Esophagus squamous epithelium (tissue), 5 donors: Measurements from ENCODE around the gene PLPP6. TPM values are rescaled to one million over a fixed set of nuclear protein-coding genes. Genes with fewer than 3 reads are reported as not detected.

Experiments used
- DNase-seq: peaks from one replicate; lab custom pipeline; 2025; lab: John Stamatoyannopoulos, UW
- H3K27ac ChIP-seq, 4 donors: fragments of 200-600 bp; sonication (generic); one replicate each; pipeline ENCODE4 v1.5.1; 2016 to 2019; ENCODE audit warnings: mild to moderate bottlenecking in 1 of 4
- H3K27me3 ChIP-seq, 4 donors: fragments of 200-600 bp; sonication (generic); 1 replicate in 3 of 4; 2 replicates in 1 of 4; pipeline versions ENCODE4 v1.5.1 to v1.6.0; 2017 to 2021; ENCODE audit warnings: antibody characterized with exemption in 1 of 4
- H3K36me3 ChIP-seq, 3 donors: fragments of 200-600 bp; sonication (generic); one replicate each; pipeline ENCODE4 v1.5.1; 2016 to 2019
- H3K4me1 ChIP-seq, 3 donors: fragments of 200-600 bp; sonication (generic); one replicate each; pipeline ENCODE4 v1.5.1; 2017 to 2019
- H3K4me3 ChIP-seq, 4 donors: fragments of 200-600 bp; sonication (generic); 1 replicate in 3 of 4; 2 replicates in 1 of 4; pipeline ENCODE4 v1.5.1; 2016 to 2019; ENCODE audit warnings: mild to moderate bottlenecking in 2 of 4, moderate library complexity in 1 of 4
- H3K9me3 ChIP-seq, 3 donors: fragments of 200-600 bp; sonication (generic); one replicate each; pipeline ENCODE4 v1.5.1; 2016 to 2019
- POLR2A ChIP-seq, 4 donors: fragments of 450-650 bp; IDR thresholded peaks; one replicate each; pipeline ENCODE4 v1.6.1; 2017; ENCODE audit warnings: antibody characterized with exemption in 4 of 4, mild to moderate bottlenecking in 4 of 4, moderate library complexity in 3 of 4
- WGBS, 2 donors: methylation state at CpG; one replicate each; pipeline ENCODE4 v1.1.5; 2018; 5-methylcytosine and 5-hydroxymethylcytosine counted together
- intact Hi-C: fragments of 100-400 bp; cut with DNase I; formaldehyde crosslinking; loops from one replicate; pipeline ENCODE4 v1.15.0; 2022
- total RNA-seq, 4 donors: library from RNA; depleted of rRNA; stranded (reverse); fragments of >200 nt; gene quantifications; one replicate each; pipeline ENCODE4 v1.1.0, GENCODE V29; 2016
- TF ChIP-seq, protein P1 (sequence below), 6 experiments: fragments of 450-650 bp in 4 of 6; fragments of 200-600 bp in 2 of 6; sonication (generic) in 2 of 6; IDR thresholded peaks; one replicate each; pipeline ENCODE4 v1.5.1; 2016 to 2019; ENCODE audit warnings: antibody characterized with exemption in 6 of 6, mild to moderate bottlenecking in 4 of 6, moderate library complexity in 4 of 6
- donor health status: DM: yes; HTN: yes; CAD: no.

Gene PLPP6
- total RNA-seq, 4 donors from 2014 or later: 6.3 to 9.9 (median 7.7) TPM

DNA sequence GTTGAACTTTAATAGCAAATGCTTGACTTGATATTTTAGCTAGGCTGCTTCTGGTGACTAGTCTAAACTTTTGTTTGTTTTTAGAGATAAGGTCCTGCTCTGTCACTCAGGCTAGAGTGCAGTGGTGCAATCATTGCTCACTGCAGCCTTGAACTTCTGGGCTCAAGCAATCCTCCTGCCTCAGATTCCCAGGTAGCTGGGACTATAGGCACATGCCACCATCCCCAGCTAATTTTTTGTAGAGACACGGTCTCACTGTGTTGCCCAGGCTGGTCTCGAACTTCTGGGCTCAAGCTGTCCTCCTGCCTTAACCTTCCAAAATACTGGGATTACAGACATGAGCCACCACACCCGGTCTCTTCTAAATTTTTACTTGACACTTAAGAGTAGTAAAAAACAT is 38.0 kb downstream of the PLPP6 start:
- Histone ChIP-seq H3K36me3 (peaks cover 0 to 93% (median 5%) of the 10 kb centered on the region in 3 donors), H3K27me3 (no peaks in the 10 kb centered on the region), H3K4me1 (peaks cover 0 to 4% (median 3%) of the 10 kb centered on the region in 3 donors), H3K9me3 (no peaks in the 10 kb centered on the region), H3K27ac (no peak overlapping the region), H3K4me3 (no peak overlapping the region)
- intact Hi-C loops: no loop called here
- WGBS, 2 donors: 76 to 85% methylated on average over 3 of the region's 3 CpGs
- no peak for DNase-seq
- TF ChIP-seq POLR2A (IDR thresholded peaks at IDR 0.05): no peak
- TF ChIP-seq, protein P1, sequence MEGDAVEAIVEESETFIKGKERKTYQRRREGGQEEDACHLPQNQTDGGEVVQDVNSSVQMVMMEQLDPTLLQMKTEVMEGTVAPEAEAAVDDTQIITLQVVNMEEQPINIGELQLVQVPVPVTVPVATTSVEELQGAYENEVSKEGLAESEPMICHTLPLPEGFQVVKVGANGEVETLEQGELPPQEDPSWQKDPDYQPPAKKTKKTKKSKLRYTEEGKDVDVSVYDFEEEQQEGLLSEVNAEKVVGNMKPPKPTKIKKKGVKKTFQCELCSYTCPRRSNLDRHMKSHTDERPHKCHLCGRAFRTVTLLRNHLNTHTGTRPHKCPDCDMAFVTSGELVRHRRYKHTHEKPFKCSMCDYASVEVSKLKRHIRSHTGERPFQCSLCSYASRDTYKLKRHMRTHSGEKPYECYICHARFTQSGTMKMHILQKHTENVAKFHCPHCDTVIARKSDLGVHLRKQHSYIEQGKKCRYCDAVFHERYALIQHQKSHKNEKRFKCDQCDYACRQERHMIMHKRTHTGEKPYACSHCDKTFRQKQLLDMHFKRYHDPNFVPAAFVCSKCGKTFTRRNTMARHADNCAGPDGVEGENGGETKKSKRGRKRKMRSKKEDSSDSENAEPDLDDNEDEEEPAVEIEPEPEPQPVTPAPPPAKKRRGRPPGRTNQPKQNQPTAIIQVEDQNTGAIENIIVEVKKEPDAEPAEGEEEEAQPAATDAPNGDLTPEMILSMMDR (IDR thresholded peaks at IDR 0.05): no peak

DNA sequence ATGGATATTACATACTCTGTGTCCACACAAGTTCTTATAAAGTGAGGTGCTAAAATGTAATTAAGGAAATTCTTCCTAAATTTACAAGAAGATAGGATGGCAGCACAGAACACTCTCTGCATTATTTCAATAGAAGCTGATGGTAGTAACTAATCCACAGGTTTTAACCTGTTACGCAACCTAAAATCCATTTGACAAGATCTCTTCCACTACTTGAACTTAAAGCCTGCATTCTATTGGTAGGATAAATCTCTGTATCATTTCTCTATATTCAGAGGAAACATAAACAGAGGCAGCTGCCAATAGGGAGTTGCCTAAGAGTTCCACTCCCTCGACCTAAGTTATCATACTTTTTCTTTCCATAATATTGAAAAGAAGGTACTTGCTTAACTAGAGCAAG is 38.8 kb downstream of the PLPP6 start:
- WGBS, 2 donors: 64 to 81% methylated on average over 2 of the region's 2 CpGs
- no peaks in the 10 kb centered on the region for H3K9me3 ChIP-seq
- no peaks in the 10 kb centered on the region for H3K27me3 ChIP-seq
- intact Hi-C loops: no loop called here
- H3K36me3 ChIP-seq: peaks cover 0 to 90% (median 5%) of the 10 kb centered on the region in 3 donors
- DNase-seq: no peak
- no peak overlapping the region for H3K27ac ChIP-seq
- H3K4me1 ChIP-seq: peaks cover 0 to 4% (median 3%) of the 10 kb centered on the region in 3 donors
- TF ChIP-seq, protein P1 (IDR thresholded peaks at IDR 0.05): no peak
- TF ChIP-seq POLR2A (IDR thresholded peaks at IDR 0.05): no peak
- no peak overlapping the region for H3K4me3 ChIP-seq

DNA sequence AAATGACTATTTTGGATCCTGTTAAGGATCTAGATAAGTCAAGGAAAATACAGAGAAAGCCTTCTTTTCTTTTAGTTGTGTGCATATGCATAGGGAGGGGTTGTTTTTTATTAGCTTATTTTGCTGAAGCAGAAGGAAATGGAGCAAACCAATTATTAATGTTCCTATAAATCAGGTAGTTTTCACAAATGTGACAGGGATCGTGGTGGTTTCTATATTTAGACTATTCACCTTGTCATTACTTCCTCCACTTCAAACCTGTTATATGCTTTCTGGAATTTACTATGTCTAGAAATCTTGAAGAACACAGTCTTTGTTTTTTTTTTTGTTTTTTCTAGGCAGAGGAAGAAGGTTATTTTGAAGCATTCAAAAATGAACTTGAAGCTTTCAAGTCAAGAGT is 39.4 kb downstream of the PLPP6 start:
- intact Hi-C loops: no loop called here
- WGBS, 2 donors: 50 to 58% methylated on average over 1 of the region's 1 CpG
- no peaks in the 10 kb centered on the region for H3K9me3 ChIP-seq
- TF ChIP-seq, protein P1 (IDR thresholded peaks at IDR 0.05): no peak
- no peak for TF ChIP-seq POLR2A (IDR thresholded peaks at IDR 0.05)
- H3K36me3 ChIP-seq: peaks cover 0 to 92% (median 5%) of the 10 kb centered on the region in 3 donors
- peaks cover 0 to 4% (median 3%) of the 10 kb centered on the region in 3 donors for H3K4me1 ChIP-seq
- no peak overlapping the region for H3K4me3 ChIP-seq
- no peaks in the 10 kb centered on the region for H3K27me3 ChIP-seq
- no peak overlapping the region for H3K27ac ChIP-seq
- DNase-seq: no peak

DNA sequence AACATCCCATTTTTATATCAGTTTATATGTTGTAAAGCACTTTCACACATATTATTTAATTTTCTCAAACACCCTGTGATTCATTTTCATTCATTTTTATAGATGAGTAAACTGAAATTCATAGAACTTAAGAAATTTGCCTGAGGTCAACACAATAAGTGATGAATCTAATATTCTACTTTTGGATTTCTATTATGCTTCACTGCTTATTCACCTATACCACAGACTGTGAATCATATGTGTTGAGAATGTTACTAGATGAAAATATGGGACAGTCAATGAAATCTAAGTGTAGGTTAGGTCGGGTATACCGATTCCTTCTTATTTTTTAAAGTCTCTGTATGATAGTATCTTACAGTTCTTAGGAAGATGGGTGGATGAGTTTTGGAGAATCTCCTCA is 42.0 kb downstream of the PLPP6 start:
- peaks cover 0 to 12% (median 3%) of the 10 kb centered on the region in 3 donors for H3K4me1 ChIP-seq
- TF ChIP-seq, protein P1 (IDR thresholded peaks at IDR 0.05): no peak
- TF ChIP-seq POLR2A (IDR thresholded peaks at IDR 0.05): no peak
- H3K9me3 ChIP-seq: no peaks in the 10 kb centered on the region
- no peaks in the 10 kb centered on the region for H3K27me3 ChIP-seq
- 51 to 81% methylated on average over 2 of the region's 2 CpGs for WGBS, 2 donors
- no peak overlapping the region for H3K4me3 ChIP-seq
- peaks cover 0 to 85% (median 5%) of the 10 kb centered on the region in 3 donors for H3K36me3 ChIP-seq
- DNase-seq: no peak
- no peak overlapping the region for H3K27ac ChIP-seq
- intact Hi-C loops: no loop called here

GRCh38 chr9:4706021-4706420 is 43.9 kb downstream of the PLPP6 start:
- 45 to 54% methylated on average over 2 of the region's 2 CpGs for WGBS, 2 donors
- no peak overlapping the region for H3K4me3 ChIP-seq

More at GRCh38 chr9:4706021-4706420, 43.9 kb downstream of the PLPP6 start:
- no peaks in the 10 kb centered on the region for H3K27me3 ChIP-seq
- TF ChIP-seq, protein P1 (IDR thresholded peaks at IDR 0.05): no peak
- TF ChIP-seq POLR2A (IDR thresholded peaks at IDR 0.05): no peak
- DNase-seq: no peak
- intact Hi-C loops: no loop called here
- peaks cover 0 to 8% (median 3%) of the 10 kb centered on the region in 3 donors for H3K4me1 ChIP-seq
- H3K27ac ChIP-seq: no peak overlapping the region
- no peaks in the 10 kb centered on the region for H3K9me3 ChIP-seq
- H3K36me3 ChIP-seq: peaks cover 0 to 81% (median 5%) of the 10 kb centered on the region in 3 donors
